GM20000 (cell line): ENCODE measurements around the gene KRT15.

Experiments used
- DNase-seq: peaks from one replicate; pipeline ENCODE4 v3.0.0; 2012; ENCODE audit warnings: low spot score
- TF ChIP-seq, protein P1 (sequence below): IDR thresholded peaks from 2 replicates; pipeline ENCODE4 v1.5.1; 2012; ENCODE audit warnings: mild to moderate bottlenecking, control low read depth; ENCODE audit errors: extremely low read depth, missing control alignments

Gene KRT15

DNA sequence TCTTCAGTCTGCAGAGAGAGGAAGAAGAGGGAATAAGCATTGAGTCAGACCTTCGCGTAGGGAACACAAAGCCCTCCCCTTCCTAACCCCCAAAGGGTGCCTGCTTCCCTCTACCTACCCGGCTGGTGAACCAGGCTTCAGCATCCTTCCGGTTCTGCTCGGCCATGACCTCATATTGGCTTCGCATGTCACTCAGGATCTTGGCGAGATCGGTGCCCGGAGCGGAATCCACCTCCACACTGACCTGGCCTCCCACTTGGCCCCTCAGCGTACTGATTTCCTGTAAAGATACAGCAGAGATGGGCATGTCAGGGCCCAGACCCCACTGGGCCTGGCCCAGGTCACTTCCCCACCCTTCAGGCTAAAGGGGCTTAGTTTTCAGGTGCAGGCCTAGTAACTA is 5.6 kb upstream of the KRT15 start:
- no peak for DNase-seq
- TF ChIP-seq, protein P1, sequence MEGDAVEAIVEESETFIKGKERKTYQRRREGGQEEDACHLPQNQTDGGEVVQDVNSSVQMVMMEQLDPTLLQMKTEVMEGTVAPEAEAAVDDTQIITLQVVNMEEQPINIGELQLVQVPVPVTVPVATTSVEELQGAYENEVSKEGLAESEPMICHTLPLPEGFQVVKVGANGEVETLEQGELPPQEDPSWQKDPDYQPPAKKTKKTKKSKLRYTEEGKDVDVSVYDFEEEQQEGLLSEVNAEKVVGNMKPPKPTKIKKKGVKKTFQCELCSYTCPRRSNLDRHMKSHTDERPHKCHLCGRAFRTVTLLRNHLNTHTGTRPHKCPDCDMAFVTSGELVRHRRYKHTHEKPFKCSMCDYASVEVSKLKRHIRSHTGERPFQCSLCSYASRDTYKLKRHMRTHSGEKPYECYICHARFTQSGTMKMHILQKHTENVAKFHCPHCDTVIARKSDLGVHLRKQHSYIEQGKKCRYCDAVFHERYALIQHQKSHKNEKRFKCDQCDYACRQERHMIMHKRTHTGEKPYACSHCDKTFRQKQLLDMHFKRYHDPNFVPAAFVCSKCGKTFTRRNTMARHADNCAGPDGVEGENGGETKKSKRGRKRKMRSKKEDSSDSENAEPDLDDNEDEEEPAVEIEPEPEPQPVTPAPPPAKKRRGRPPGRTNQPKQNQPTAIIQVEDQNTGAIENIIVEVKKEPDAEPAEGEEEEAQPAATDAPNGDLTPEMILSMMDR, result no peak

DNA sequence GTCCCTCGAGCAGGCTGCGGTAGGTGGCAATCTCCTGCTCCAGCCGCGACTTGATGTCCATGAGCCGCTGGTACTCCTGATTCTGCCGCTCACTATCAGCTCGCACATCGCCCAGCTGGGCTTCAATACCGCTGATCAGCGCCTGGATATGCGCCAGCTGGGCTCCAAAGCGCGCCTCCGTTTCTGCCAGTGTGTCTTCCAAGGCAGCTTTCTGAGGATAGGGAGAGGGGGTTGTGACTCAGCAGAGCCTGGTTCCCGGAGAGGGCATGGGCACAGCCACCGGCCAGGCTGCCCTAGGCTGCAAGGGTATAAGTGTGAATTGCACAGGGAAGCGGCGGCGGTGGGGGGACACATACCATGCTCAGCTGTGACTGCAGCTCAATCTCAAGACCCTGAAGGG is 5.1 kb upstream of the KRT15 start:
- DNase-seq, result no peak
- TF ChIP-seq, protein P1, result no peak

DNA sequence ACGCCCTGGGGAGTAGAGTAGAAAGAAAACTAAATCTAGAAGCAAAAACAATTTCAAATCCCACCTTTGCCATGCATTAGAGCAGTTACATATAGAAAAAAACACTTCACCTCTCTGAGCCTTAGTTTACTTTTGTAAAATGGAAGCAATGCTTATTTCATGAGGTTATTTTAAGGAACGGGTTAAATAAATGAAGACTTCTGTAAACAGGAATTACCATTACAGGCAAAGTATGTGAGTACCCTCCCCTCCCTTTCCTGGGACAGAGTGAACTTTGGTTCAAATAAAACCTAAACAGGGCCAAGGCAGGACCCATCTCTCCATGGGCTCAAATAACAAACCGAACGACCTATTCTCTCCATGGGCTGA is 4.5 kb upstream of the KRT15 start:
- TF ChIP-seq, protein P1, result no peak
- no peak for DNase-seq

DNA sequence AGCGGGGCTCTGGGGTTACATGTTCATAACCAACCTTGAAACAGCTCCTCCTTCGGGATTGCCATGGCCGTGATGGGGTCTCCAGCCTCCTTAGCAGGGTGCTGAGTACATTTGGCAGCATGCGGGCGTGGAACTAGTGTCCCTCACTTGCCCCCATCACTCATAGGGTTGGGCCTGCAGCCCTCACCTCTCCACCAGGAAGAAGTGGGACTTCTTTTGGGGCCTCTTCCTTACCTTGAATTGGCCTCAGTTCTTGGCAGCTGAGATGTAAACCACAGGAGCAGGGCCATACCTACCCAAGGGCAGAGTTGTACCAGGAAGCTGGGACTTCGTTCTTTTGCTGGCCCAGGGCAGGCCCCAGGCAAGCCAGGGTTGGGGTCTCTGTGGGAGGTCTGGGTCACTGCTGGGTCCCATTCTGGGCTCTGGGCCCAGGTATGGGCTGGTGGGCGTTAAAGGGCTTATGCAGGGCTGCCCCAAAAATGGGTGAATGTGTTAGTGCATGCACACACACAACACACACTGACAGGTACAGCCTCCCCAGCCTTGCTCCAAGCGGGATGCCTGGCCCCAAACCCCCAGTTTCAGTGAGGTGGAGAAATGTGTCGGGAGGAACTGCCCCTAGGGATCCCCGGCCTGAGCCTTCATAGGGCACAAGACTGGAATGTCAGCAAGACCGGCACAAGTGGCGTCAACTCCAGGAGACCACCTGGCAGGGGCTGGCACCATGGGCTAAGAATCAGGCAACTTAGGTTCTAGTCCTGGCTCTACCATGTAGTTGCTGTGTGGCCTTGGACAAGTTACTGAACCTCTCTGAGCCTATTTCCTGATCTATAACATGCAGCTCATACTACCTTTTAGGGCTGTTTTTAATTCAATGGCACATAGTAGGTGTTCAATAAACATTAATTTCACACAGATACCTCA is 3.9 kb upstream of the KRT15 start:
- no peak for DNase-seq
- TF ChIP-seq, protein P1, result no peak

DNA sequence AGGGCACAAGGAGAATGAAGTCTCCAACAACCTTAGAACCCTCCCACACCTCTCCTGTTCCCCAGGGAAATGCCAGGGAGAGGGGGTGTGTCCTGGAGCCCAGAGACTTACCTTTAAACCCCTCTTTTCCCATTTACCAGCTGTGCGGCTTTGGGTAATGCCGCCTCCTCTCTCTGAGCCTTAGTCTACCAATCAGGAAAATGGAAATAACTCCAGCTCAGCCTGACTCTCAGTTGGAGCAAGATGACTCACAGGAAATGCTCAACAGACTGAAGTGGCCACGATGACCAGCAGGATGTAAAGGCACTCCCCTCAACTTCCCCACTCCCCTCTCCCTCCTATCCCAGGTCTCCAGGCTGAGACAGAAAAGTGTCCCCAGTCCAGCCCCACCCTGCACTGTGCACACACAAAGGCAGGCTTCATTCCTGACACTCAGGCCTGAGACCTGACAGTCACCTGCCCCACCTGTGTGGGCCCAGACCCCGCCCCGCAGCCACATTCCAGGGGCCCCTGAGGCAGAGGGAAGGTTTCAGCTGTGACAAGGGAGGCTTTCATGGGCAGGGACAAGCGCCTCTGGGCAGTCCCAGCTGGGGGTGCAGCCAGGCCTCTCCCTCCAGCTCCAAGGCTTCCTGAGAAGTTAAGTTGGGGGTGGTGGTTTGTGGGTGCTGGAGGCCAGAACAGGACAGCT is 3.0 kb upstream of the KRT15 start:
- DNase-seq, result no peak
- TF ChIP-seq, protein P1, result no peak

DNA sequence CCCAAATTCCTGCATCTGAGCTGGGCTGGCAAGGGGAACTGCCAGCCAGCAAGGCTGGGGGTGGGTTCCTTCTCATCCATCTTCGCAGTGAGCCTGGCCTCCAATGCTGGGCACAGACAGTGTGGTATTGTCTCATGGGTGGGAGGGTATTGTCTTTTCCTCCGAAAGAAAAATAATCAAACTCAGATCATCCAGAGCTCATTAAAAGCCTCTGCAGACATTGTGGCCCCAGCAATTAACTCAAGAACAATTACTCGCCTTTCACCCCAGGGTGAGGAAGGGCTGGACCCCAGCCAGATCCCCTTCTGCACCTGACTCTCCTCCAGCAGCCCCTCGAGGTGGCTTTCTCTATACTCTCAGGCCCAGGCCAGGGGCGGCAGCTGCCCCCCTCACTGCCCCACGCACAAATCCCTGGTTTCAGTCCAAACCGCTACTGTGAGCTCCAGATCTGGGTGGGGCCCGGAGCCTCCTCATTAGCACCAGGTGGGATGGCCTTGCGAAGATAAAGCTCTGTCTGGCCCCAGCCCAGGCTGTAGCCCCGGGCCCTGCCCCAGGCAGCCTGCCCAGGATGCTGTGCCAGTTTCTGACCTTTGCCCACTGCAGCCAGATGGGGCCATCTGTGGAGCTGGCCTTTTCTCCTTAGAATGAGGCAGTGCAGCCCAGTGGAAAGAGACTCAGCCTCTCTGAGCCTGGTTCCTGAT is 2.3 kb upstream of the KRT15 start:
- DNase-seq, result no peak

More for the DNA sequence above, 2.3 kb upstream of the KRT15 start:
- TF ChIP-seq, protein P1, result no peak
